Mesodermal cell (in vitro differentiated cells): ENCODE data around the gene YKT6.

Experiments
- H3K27ac ChIP-seq: 2 replicates; pipeline ENCODE4 v1.7.0; 2013; ENCODE audit warnings: mild to moderate bottlenecking, low read depth, low read length, moderate library complexity; ENCODE audit not compliant: severe bottlenecking
- H3K36me3 ChIP-seq: 2 replicates; pipeline ENCODE4 v1.7.1; 2013; ENCODE audit warnings: mild to moderate bottlenecking, low read length, moderate library complexity; ENCODE audit not compliant: control insufficient read depth, insufficient read depth
- H3K4me1 ChIP-seq: one replicate; pipeline ENCODE4 v1.7.1; 2013; ENCODE audit warnings: mild to moderate bottlenecking, low read length; ENCODE audit not compliant: insufficient read depth, control insufficient read depth, poor library complexity, severe bottlenecking
- H3K4me3 ChIP-seq: 2 replicates; pipeline ENCODE4 v1.7.0; 2013; ENCODE audit warnings: low read length, control low read depth, mild to moderate bottlenecking; ENCODE audit not compliant: insufficient read depth, poor library complexity, severe bottlenecking; ENCODE audit errors: extremely low read depth
- H3K9me3 ChIP-seq: 2 replicates; pipeline ENCODE4 v1.7.1; 2013; ENCODE audit warnings: mild to moderate bottlenecking, low read length, moderate library complexity; ENCODE audit not compliant: control insufficient read depth
- WGBS, 2 experiments: methylation state at CpG; one replicate each; pipeline ENCODE4 v1.1.5; 2013; ENCODE audit warnings: missing lambda C conversion rate in 2 of 2; ENCODE audit not compliant: insufficient coverage in 2 of 2; 5-methylcytosine and 5-hydroxymethylcytosine counted together

YKT6 gene

GRCh38 chr7:44247868-44248651 is 47.3 kb downstream of the YKT6 start:
- Histone ChIP-seq H3K9me3 (no peaks in the 10 kb centered on the region), H3K27ac (no peak overlapping the region), H3K4me3 (no peak overlapping the region), H3K4me1 (no peaks in the 10 kb centered on the region), H3K36me3 (no peaks in the 10 kb centered on the region)
- WGBS, 2 experiments, result 87 to 96% methylated on average over 7 to 10 of the region's 10 CpGs

- Histone ChIP-seq H3K36me3 (no peaks in the 10 kb centered on the region), H3K4me3 (no peak overlapping the region), H3K27ac (no peak overlapping the region), H3K9me3 (no peaks in the 10 kb centered on the region), H3K4me1 (no peaks in the 10 kb centered on the region)
- WGBS, 2 experiments, result 89 to 91% methylated on average over 10 to 15 of the region's 15 CpGs
Observed at GRCh38 chr7:44249639-44250234, 49.0 kb downstream of the YKT6 start.

DNA sequence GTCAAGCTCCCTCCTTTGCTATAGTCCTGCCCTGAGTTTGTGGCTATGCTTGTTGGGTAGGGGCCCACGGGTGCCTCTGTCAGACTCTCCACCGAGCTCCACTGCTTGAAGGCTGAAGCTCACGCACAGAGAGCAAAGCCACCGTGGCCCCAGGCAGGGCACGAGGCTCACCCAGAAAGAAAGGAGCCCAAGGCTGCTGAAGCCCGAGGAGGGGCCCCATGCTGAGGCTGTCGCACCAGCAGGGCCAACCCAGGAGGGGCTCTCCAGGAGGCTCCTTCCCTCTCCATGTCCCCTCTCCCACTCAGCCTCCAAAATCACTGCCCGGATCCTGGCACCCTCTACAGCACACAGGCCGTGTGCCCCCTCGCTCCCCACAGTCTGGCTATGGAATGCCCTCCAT is 50.5 kb downstream of the YKT6 start:
- WGBS, 2 experiments, result 87% methylated on average over 8 of the region's 10 CpGs
- no peak overlapping the region for H3K27ac ChIP-seq
- H3K4me3 ChIP-seq, result no peak overlapping the region
- H3K9me3 ChIP-seq, result no peaks in the 10 kb centered on the region
- no peaks in the 10 kb centered on the region for H3K36me3 ChIP-seq
- no peaks in the 10 kb centered on the region for H3K4me1 ChIP-seq

- WGBS, 2 experiments, result 85 to 89% methylated on average over 8 to 12 of the region's 12 CpGs
- no peak overlapping the region for H3K27ac ChIP-seq
Observed at GRCh38 chr7:44251881-44252280, 51.1 kb downstream of the YKT6 start.

GRCh38 chr7:44256459-44256858 is 55.7 kb downstream of the YKT6 start:
- H3K4me1 ChIP-seq, result peaks cover 33% of the 10 kb centered on the region
- H3K27ac ChIP-seq, result no peak overlapping the region
- no peaks in the 10 kb centered on the region for H3K36me3 ChIP-seq
- WGBS, 2 experiments, result 93 to 94% methylated on average over 5 of the region's 5 CpGs
- H3K4me3 ChIP-seq, result no peak overlapping the region
- H3K9me3 ChIP-seq, result no peaks in the 10 kb centered on the region

More at GRCh38 chr7:44251881-44252280, 51.1 kb downstream of the YKT6 start:
- Histone ChIP-seq H3K36me3 (no peaks in the 10 kb centered on the region), H3K4me3 (no peak overlapping the region), H3K4me1 (peaks cover 2% of the 10 kb centered on the region), H3K9me3 (no peaks in the 10 kb centered on the region)

DNA sequence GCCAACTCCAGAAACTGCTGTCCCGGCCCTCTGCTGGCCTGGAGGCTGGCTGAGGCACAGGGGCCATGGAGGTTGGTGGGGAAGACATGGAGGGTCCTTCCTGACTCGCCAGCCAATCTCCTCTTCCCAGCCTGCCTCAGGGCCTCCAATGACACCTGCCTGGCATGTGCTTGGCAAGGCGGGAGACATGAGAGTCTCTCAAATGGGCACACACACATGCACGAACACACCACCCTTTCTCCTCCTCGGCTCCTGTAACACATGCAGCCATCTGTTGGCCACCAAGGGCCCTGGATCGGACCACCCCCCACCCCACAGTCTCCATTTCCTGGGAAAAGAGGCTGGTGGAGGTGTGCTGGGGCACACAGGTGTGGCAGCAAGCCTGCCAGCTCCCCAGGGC is 56.4 kb downstream of the YKT6 start:
- Histone ChIP-seq H3K36me3 (no peaks in the 10 kb centered on the region), H3K9me3 (no peaks in the 10 kb centered on the region), H3K4me1 (peaks cover 33% of the 10 kb centered on the region), H3K27ac (peak overlapping the region; percentile 64), H3K4me3 (no peak overlapping the region)
- WGBS, 2 experiments, result 93 to 100% methylated on average over 2 to 3 of the region's 6 CpGs

- peak overlapping the region; percentile 64 for H3K27ac ChIP-seq
- 51 to 54% methylated on average over 12 to 18 of the region's 18 CpGs for WGBS, 2 experiments
- no peaks in the 10 kb centered on the region for H3K9me3 ChIP-seq
- peaks cover 36% of the 10 kb centered on the region for H3K4me1 ChIP-seq
- no peak overlapping the region for H3K4me3 ChIP-seq
- H3K36me3 ChIP-seq, result no peaks in the 10 kb centered on the region
Observed at GRCh38 chr7:44257618-44258422, 57.0 kb downstream of the YKT6 start.

- peaks cover 38% of the 10 kb centered on the region for H3K4me1 ChIP-seq
- no peaks in the 10 kb centered on the region for H3K36me3 ChIP-seq
- H3K9me3 ChIP-seq, result no peaks in the 10 kb centered on the region
- no peak overlapping the region for H3K4me3 ChIP-seq
- peak overlapping the region; percentile 45 for H3K27ac ChIP-seq
- 95 to 96% methylated on average over 2 to 4 of the region's 4 CpGs for WGBS, 2 experiments
Observed at GRCh38 chr7:44258423-44258760, 57.6 kb downstream of the YKT6 start.

DNA sequence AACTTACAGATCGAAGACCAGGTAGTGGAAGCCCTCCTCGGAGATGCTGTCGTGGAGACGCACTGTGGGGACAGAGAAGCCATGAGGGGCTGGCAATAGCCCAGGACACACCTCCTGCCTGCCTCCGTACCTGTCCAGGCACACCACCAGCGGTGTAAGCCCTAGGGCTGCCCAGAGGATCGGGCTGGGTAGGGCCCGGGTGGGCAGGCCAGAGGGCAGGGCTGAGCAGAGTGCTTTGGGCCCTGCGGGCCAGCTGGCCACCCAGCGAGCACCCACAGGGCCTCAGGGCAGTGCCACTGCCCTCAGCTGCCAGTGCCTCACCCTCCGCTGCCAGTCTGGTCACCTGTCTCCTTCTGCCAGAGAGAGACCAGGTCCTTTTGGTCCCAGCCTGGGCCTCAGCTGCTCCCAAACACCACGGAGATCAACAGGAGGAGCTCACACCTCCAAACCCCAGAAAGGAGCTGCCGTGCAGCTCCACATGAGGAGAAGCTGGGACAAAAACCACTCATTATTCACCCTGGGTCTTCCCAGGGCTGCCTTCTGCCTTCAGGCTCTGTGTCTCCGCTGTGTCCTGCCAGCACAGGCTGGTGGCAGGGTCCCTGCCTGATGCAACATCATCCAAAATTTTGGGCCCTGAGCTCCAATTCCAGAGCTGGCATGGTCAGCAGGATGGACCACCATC is 58.2 kb downstream of the YKT6 start:
- Histone ChIP-seq H3K4me3 (no peak overlapping the region), H3K36me3 (no peaks in the 10 kb centered on the region), H3K27ac (peak overlapping the region; percentile 7), H3K4me1 (peaks cover 40% of the 10 kb centered on the region), H3K9me3 (no peaks in the 10 kb centered on the region)
- 92 to 95% methylated on average over 14 of the region's 14 CpGs for WGBS, 2 experiments

- no peaks in the 10 kb centered on the region for H3K9me3 ChIP-seq
- peaks cover 40% of the 10 kb centered on the region for H3K4me1 ChIP-seq
- 93 to 94% methylated on average over 14 to 17 of the region's 18 CpGs for WGBS, 2 experiments
- H3K27ac ChIP-seq, result peak overlapping the region; percentile 7
- H3K4me3 ChIP-seq, result no peak overlapping the region
- no peaks in the 10 kb centered on the region for H3K36me3 ChIP-seq
Observed at GRCh38 chr7:44259547-44260457, 59.0 kb downstream of the YKT6 start.
